ENCODE results near the gene DPT.

- TF ChIP-seq CTCF (IDR thresholded peaks at IDR 0.05), result no peak
- TF ChIP-seq POLR2A (IDR thresholded peaks at IDR 0.05), result no peak
Measured at GRCh38 chr1:168719306-168720111, 9.5 kb downstream of the DPT start.
